HPDE6-E6E7 (cell line): ENCODE measurements around the gene WDR86.

Experiments
- DNase-seq: peaks from one replicate; pipeline ENCODE4 v3.0.0; 2011; ENCODE audit warnings: missing footprints; ENCODE audit errors: extremely low spot score

The WDR86 gene

GRCh38 chr7:151392002-151392401 lies 17.8 kb downstream of the WDR86 start:
- DNase-seq, result no peak

- no peak for DNase-seq
Observed at GRCh38 chr7:151391358-151391730, 18.5 kb downstream of the WDR86 start.

- no peak for DNase-seq
Observed at GRCh38 chr7:151390598-151391357, 19.1 kb downstream of the WDR86 start.

GRCh38 chr7:151389768-151390597 lies 19.9 kb downstream of the WDR86 start:
- DNase-seq, result no peak

GRCh38 chr7:151389096-151389767 lies 20.6 kb downstream of the WDR86 start:
- no peak for DNase-seq

- no peak for DNase-seq
Observed at GRCh38 chr7:151388430-151388829, 21.4 kb downstream of the WDR86 start.

- DNase-seq, result no peak
Observed at GRCh38 chr7:151388007-151388297, 21.9 kb downstream of the WDR86 start.

GRCh38 chr7:151387161-151388006 lies 22.5 kb downstream of the WDR86 start:
- no peak for DNase-seq

GRCh38 chr7:151386301-151387160 lies 23.3 kb downstream of the WDR86 start:
- no peak for DNase-seq

- DNase-seq, result no peak
Observed at GRCh38 chr7:151385626-151386300, 24.1 kb downstream of the WDR86 start.

GRCh38 chr7:151384776-151385625 lies 24.8 kb downstream of the WDR86 start:
- DNase-seq, result no peak

- DNase-seq, result no peak
Observed at GRCh38 chr7:151384352-151384697, 25.5 kb downstream of the WDR86 start.

GRCh38 chr7:151383638-151384351 lies 26.0 kb downstream of the WDR86 start:
- no peak for DNase-seq

GRCh38 chr7:151382079-151382885 lies 27.6 kb downstream of the WDR86 start:
- DNase-seq, result no peak

GRCh38 chr7:151381348-151382078 lies 28.3 kb downstream of the WDR86 start:
- DNase-seq, result no peak

GRCh38 chr7:151381098-151381347 lies 28.8 kb downstream of the WDR86 start:
- DNase-seq, result no peak
